MG63 (cell line): Measurements from ENCODE around the gene GPR68. TPM values are rescaled to one million over a fixed set of nuclear protein-coding genes. Genes with fewer than 3 reads are reported as not detected.
"Not testable (repeated sequence)": the region's sequence is repeated elsewhere in the genome, so short reads cannot be mapped to it uniquely, and the experiment has no call there.

Source experiments
- DNase-seq: peaks from one replicate; pipeline ENCODE4 v3.0.0-alpha.2; 2020
- H3K27me3 ChIP-seq: fragments of 250-450 bp; sonication (Bioruptor Pico); 2 replicates; pipeline ENCODE4 v1.5.1; 2020; ENCODE audit warnings: mild to moderate bottlenecking, moderate library complexity
- H3K36me3 ChIP-seq: fragments of 250-450 bp; sonication (Bioruptor Pico); 2 replicates; pipeline ENCODE4 v1.5.1; 2020; ENCODE audit warnings: mild to moderate bottlenecking, moderate library complexity
- H3K4me3 ChIP-seq: fragments of 250-450 bp; sonication (Bioruptor Pico); 2 replicates; pipeline ENCODE4 v1.5.1; 2020; ENCODE audit warnings: mild to moderate bottlenecking, moderate library complexity
- H3K9me3 ChIP-seq: fragments of 250-450 bp; sonication (Bioruptor Pico); 2 replicates; pipeline ENCODE4 v1.5.1; 2020; ENCODE audit warnings: mild to moderate bottlenecking, moderate library complexity
- total RNA-seq: library from RNA; depleted of rRNA; stranded (reverse); fragments of >200 nt; shearing (Covaris generic); gene quantifications from 2 replicates; pipeline ENCODE4 v1.2.3, GENCODE V29; 2014; ENCODE audit warnings: low replicate concordance

GPR68 gene
- total RNA-seq, 1 experiment from 2014 or later, result 3.9 TPM

DNA sequence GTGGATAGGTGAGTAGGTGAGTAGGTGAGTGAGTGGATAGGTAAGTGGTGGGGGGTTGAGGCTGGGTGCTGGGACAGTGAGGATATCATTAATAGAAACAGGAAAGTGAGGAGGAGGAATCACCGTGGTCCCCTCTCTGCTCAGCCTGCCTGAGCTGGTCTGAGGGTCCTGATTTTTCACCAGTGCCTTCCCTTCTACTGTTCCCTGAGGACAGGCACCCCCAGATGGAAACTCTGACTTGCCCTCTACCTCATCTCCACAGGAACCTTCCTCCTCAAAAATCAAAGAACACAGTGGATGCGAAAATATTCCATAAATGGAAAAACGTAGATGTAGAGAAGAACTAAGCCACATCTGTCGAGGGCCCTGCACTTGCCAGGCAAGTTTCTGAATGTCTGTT is 1.9 kb downstream of the GPR68 start:
- Histone ChIP-seq H3K4me3 (no peak overlapping the region), H3K27me3 (no peaks in the 10 kb centered on the region), H3K36me3 (no peaks in the 10 kb centered on the region), H3K9me3 (no peaks in the 10 kb centered on the region)
- no peak for DNase-seq

- no peaks in the 10 kb centered on the region for H3K9me3 ChIP-seq
- no peak overlapping the region for H3K4me3 ChIP-seq
- no peaks in the 10 kb centered on the region for H3K27me3 ChIP-seq
- DNase-seq, result no peak
- H3K36me3 ChIP-seq, result no peaks in the 10 kb centered on the region
Measured at GRCh38 chr14:91241863-91242262, 2.6 kb downstream of the GPR68 start.

- H3K4me3 ChIP-seq, result no peak overlapping the region
- no peak for DNase-seq
- H3K27me3 ChIP-seq, result no peaks in the 10 kb centered on the region
- H3K9me3 ChIP-seq, result no peaks in the 10 kb centered on the region
- no peaks in the 10 kb centered on the region for H3K36me3 ChIP-seq
Measured at GRCh38 chr14:91238661-91239060, 5.8 kb downstream of the GPR68 start.

GRCh38 chr14:91238085-91238484 is 6.4 kb downstream of the GPR68 start:
- Histone ChIP-seq H3K4me3 (no peak overlapping the region), H3K27me3 (no peaks in the 10 kb centered on the region), H3K36me3 (no peaks in the 10 kb centered on the region), H3K9me3 (no peaks in the 10 kb centered on the region)
- no peak for DNase-seq

DNA sequence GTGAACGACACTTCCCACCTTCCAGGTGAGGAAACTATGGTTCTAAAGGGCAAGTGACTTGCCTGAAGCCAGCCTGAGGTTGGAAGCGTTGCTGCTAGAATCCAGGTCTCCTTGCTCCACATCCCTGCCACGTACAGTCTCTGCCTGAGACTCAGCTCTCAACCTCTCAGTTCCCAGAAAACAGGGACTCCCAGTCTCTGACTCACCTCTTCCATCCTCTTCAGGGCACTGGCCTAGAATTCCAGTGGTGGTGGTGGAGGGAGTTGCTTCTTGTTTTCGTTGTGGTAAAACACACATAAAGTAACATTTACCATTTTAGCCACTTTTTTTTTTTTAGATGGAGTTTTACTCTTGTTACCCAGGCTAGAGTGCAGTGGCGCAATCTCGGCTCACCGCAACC is 7.3 kb downstream of the GPR68 start:
- H3K9me3 ChIP-seq, result no peaks in the 10 kb centered on the region
- H3K4me3 ChIP-seq, result no peak overlapping the region
- H3K36me3 ChIP-seq, result no peaks in the 10 kb centered on the region
- DNase-seq, result no peak
- no peaks in the 10 kb centered on the region for H3K27me3 ChIP-seq

DNA sequence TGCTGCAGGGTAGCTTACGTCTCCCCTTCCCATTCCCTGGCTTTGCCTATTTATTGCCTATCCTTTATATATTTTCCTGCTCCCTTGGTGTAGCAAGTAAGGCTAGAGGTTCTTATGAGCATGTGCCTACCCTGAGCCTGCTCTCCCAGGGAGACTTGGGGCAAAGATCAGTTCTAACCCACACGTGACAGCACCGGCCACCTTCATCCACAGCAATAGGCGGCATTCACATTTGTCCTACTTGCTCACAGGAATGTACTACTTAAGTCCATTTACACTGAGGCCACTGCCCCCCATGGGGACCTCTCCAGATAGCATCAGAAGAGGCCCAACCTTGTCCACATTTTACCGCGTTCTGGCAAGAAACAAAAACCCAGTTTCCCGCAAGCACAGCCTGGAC is 8.7 kb downstream of the GPR68 start:
- DNase-seq, result no peak
- Histone ChIP-seq H3K27me3 (no peaks in the 10 kb centered on the region), H3K4me3 (no peak overlapping the region), H3K9me3 (peaks cover 2% of the 10 kb centered on the region), H3K36me3 (no peaks in the 10 kb centered on the region; the same call in 1 of the 2 replicates)

DNA sequence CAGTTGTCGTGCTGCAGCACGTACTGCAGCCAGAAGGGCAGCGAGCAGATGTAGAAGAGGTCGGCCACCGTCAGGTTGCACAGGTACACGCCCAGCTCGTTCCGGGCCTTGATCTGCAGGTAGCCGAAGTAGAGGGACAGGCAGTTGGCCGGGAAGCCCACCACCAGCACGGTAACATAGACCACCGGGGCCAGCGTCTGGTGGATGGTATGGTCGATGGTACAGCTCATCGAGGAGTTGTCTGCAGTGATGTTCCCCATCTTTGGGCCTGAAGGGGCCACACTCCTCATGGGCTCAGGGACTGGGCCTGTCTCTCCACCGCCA is 9.8 kb downstream of the GPR68 start:
- no peak for DNase-seq
- Histone ChIP-seq H3K9me3 (peaks cover 2% of the 10 kb centered on the region), H3K27me3 (no peaks in the 10 kb centered on the region), H3K4me3 (no peak overlapping the region), H3K36me3 (no peaks in the 10 kb centered on the region; the same call in none of the 2 replicates)

- no peaks in the 10 kb centered on the region for H3K27me3 ChIP-seq
- peaks cover 2% of the 10 kb centered on the region for H3K9me3 ChIP-seq
- DNase-seq, result no peak
- no peaks in the 10 kb centered on the region; the same call in none of the 2 replicates for H3K36me3 ChIP-seq
- no peak overlapping the region for H3K4me3 ChIP-seq
Measured at GRCh38 chr14:91233936-91234790, 10.3 kb downstream of the GPR68 start.

DNA sequence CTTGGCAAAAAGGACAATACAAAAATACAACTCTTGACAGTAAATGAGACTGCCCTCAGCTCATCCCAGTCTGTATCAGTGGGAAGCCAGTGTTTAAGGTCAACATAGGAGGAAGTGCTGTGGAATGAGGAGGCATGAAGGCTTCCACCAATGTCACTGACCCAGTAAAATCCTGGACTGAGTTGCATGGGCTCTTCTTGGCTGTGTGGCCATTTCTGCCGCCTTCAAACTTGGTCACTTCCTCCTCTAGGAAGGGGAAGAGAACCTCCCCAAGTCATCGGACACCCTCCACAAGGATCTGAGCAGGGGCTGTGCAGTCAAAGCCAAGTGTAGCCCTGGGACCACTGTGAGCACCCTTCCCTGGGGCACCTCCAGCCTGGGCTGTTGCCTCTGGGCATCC is 11.9 kb downstream of the GPR68 start:
- Histone ChIP-seq H3K36me3 (no peaks in the 10 kb centered on the region; the same call in none of the 2 replicates), H3K27me3 (no peaks in the 10 kb centered on the region), H3K9me3 (peaks cover 2% of the 10 kb centered on the region), H3K4me3 (no peak overlapping the region)
- DNase-seq, result no peak

GRCh38 chr14:91232052-91232451 is 12.5 kb downstream of the GPR68 start:
- no peak for DNase-seq
- no peaks in the 10 kb centered on the region for H3K27me3 ChIP-seq

GRCh38 chr14:91231446-91231845 is 13.1 kb downstream of the GPR68 start:
- H3K36me3 ChIP-seq, result no peaks in the 10 kb centered on the region; the same call in none of the 2 replicates
- H3K9me3 ChIP-seq, result peaks cover 2% of the 10 kb centered on the region
- H3K27me3 ChIP-seq, result no peaks in the 10 kb centered on the region
- peak; percentile 46 for DNase-seq
- H3K4me3 ChIP-seq, result no peak overlapping the region

More at GRCh38 chr14:91232052-91232451, 12.5 kb downstream of the GPR68 start:
- Histone ChIP-seq H3K36me3 (no peaks in the 10 kb centered on the region; the same call in none of the 2 replicates), H3K4me3 (no peak overlapping the region), H3K9me3 (peaks cover 2% of the 10 kb centered on the region)

DNA sequence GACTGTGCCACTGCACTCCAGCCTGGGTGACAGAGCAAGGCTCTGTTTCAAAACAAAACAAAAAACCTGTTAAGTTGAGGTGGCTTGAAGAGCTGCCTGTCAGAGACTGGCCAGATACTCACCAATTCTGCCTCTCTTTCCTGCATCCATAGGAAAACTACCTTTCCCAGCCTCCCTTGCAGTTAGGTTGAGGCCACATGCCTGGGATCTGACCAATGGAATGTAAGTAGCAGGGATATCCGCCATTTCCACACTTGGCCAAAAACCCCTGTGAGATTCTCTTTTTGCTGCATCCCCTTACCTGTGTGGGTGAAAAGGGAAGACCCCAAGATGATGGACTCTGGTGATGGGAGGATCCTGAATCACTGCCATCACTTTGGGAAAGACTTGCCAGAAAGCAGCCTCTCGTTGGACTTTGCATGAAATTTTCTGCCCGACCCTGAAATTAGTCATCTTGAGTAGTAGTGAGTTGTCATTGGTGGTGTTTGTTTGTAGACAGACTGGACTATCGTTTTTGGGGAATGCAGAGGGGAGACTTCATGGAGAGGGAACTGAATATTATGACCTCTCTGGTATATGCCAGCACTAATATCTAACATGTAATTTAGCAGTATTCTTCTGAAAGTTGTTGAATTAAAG is 14.0 kb downstream of the GPR68 start:
- no peaks in the 10 kb centered on the region for H3K27me3 ChIP-seq
- DNase-seq, result no peak
- H3K4me3 ChIP-seq, result no peak overlapping the region
- H3K36me3 ChIP-seq, result no peaks in the 10 kb centered on the region; the same call in none of the 2 replicates
- H3K9me3 ChIP-seq, result peaks cover 2% of the 10 kb centered on the region

GRCh38 chr14:91229743-91230200 is 14.7 kb downstream of the GPR68 start:
- Histone ChIP-seq H3K36me3 (no peaks in the 10 kb centered on the region; the same call in none of the 2 replicates), H3K27me3 (no peaks in the 10 kb centered on the region), H3K4me3 (no peak overlapping the region), H3K9me3 (peaks cover 2% of the 10 kb centered on the region)
- no peak for DNase-seq

DNA sequence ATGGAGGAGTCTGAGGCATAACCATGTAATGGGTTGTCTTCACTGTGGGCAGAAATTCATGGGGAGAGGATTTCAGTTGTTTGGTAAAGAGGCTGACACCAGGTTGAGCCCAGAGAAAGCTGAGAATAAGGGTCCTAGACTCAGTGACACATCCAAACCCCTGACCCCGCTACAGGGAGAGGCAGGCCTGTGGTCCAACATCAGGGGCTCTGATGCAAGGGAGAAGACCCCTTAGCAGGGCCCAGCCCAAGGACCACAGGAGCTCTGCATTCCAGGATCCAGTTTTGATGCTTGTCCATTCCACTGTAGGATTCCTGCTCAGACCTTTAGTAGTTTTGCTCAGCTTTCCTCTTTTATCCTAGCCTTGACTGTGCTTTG is 15.5 kb downstream of the GPR68 start:
- no peak for DNase-seq
- Histone ChIP-seq H3K9me3 (peaks cover 2% of the 10 kb centered on the region), H3K36me3 (no peaks in the 10 kb centered on the region; the same call in none of the 2 replicates), H3K4me3 (no peak overlapping the region), H3K27me3 (no peaks in the 10 kb centered on the region)

DNA sequence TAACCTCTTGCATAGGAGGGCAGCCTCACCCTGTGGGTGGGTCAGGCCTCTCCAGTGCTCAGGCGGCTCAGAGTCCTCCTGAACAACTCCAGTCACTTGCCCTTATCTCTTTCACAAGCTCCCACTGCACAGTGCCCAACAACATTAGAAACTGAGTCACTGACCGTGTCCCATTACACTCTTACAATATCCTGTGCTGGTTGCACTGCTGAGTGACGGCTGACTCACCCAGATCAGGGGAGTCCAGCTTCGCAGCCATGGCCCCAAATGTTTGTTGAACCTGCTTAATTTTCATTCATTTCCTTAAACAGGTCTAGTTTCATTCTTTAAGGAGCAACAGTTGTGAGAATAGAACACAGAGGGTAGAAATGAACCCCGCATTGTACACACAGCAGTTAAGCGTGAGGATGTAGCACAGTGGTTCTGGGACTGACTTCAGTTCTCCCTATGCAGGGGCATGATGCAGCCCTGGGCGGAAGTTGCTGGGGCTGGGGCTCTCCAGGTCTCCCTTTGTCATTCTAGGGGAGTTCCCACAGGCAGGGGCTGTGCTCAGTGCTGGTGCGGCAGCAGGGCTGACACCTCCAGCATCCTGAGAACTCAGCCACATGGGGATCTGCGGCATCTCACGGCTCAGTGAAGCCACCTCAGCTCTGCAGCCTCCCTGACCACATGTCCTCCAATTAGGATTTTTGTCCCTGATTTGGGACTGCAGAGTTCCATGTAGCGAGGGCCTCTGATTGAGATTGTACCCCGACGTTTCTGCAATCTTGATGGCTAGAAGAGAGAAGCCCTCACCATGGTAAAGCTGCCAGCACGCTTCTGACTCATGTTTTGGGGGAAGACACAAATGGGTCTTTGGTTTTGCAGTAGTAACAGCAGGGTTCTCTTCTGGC is 16.1 kb downstream of the GPR68 start:
- Histone ChIP-seq H3K9me3 (peaks cover 2% of the 10 kb centered on the region), H3K27me3 (no peaks in the 10 kb centered on the region), H3K36me3 (no peaks in the 10 kb centered on the region; the same call in none of the 2 replicates), H3K4me3 (no peak overlapping the region)
- DNase-seq, result peak; percentile 76

DNA sequence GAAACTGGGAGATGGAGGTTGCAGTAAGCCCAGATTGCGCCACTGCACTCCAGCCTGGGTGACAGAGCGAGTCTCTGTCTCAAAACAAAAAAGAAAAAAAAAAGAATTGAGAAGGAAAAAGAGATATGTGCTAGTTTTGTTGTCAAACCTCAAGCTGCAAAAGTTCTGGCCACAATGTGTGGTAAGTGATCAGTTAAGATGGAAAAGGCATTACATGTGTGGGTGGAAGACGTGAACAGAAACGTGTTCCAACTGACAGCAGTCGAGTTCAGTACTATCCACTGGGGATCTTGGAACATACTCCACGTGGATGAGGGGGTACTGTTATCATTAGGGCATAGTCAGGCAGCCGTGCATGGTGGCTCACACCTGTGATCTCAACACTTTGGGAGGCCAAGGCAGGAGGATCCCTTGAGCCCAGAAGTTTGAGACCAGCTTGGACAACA is 17.3 kb downstream of the GPR68 start:
- Histone ChIP-seq H3K4me3 (no peak overlapping the region), H3K9me3 (peaks cover 2% of the 10 kb centered on the region), H3K27me3 (no peaks in the 10 kb centered on the region), H3K36me3 (no peaks in the 10 kb centered on the region; the same call in none of the 2 replicates)
- no peak for DNase-seq

- not testable (repeated sequence) for DNase-seq, H3K36me3 ChIP-seq, H3K4me3 ChIP-seq, H3K27me3 ChIP-seq, H3K9me3 ChIP-seq
Measured at GRCh38 chr14:91226360-91226759, 18.1 kb downstream of the GPR68 start.
